Liver (tissue), 9 donors: ENCODE results near the gene SV2B. TPM values are rescaled to one million over a fixed set of nuclear protein-coding genes. Genes with fewer than 3 reads are reported as not detected.

ENCODE experiments used
- DNase-seq: peaks from one replicate; pipeline ENCODE4 v3.0.0-alpha.2; 2017; ENCODE audit warnings: low spot score
- H3K27ac ChIP-seq, 2 donors: one replicate each; pipeline ENCODE4 v1.7.0; 2013; ENCODE audit warnings: inconsistent platforms in 2 of 2, low read length in 2 of 2, control low read depth in 1 of 2, low read depth in 1 of 2, mild to moderate bottlenecking in 1 of 2
- H3K27me3 ChIP-seq, 4 donors: one replicate each; pipeline versions ENCODE4 v1.6.1 to v1.7.0; 2013; ENCODE audit warnings: low read length in 3 of 4, inconsistent platforms in 1 of 4, mild to moderate bottlenecking in 1 of 4, moderate library complexity in 1 of 4; ENCODE audit not compliant: control insufficient read depth in 4 of 4, insufficient read depth in 4 of 4
- H3K36me3 ChIP-seq, 4 donors: one replicate each; pipeline versions ENCODE4 v1.6.1 to v1.7.0; 2013; ENCODE audit warnings: low read length in 3 of 4, mild to moderate bottlenecking in 3 of 4, low read depth in 1 of 4, moderate library complexity in 1 of 4; ENCODE audit not compliant: control insufficient read depth in 4 of 4, insufficient read depth in 3 of 4
- H3K4me1 ChIP-seq, 4 donors: one replicate each; pipeline versions ENCODE4 v1.6.1 to v1.7.0; 2013; ENCODE audit warnings: low read length in 3 of 4, mild to moderate bottlenecking in 3 of 4, moderate library complexity in 1 of 4; ENCODE audit not compliant: control insufficient read depth in 4 of 4, insufficient read depth in 4 of 4
- H3K4me3 ChIP-seq, 3 donors: one replicate each; pipeline versions ENCODE4 v1.6.1 to v1.7.0; 2013; ENCODE audit warnings: low read length in 3 of 3, control low read depth in 1 of 3, low read depth in 1 of 3, mild to moderate bottlenecking in 1 of 3
- H3K9ac ChIP-seq, 2 donors: one replicate each; pipeline ENCODE4 v1.7.0; 2013; ENCODE audit warnings: low read length in 2 of 2, mild to moderate bottlenecking in 2 of 2, moderate library complexity in 2 of 2, control low read depth in 1 of 2, low read depth in 1 of 2
- H3K9me3 ChIP-seq, 4 donors: one replicate each; pipeline versions ENCODE4 v1.6.1 to v1.7.0; 2013; ENCODE audit warnings: low read length in 3 of 4; ENCODE audit not compliant: control insufficient read depth in 4 of 4
- EGR1 ChIP-seq, 2 donors: IDR thresholded peaks; 2 replicates each; pipeline ENCODE4 v1.6.1; 2016 to 2018; ENCODE audit warnings: antibody characterized with exemption in 2 of 2, low read depth in 2 of 2
- FOXA1 ChIP-seq: IDR thresholded peaks from 2 replicates; pipeline ENCODE4 v1.6.1; 2016; ENCODE audit warnings: antibody characterized with exemption
- FOXA2 ChIP-seq: IDR thresholded peaks from 2 replicates; pipeline ENCODE4 v1.6.1; 2016; ENCODE audit warnings: antibody characterized with exemption
- GABPA ChIP-seq, 2 donors: IDR thresholded peaks in 1 of 2; conservative IDR thresholded peaks in 1 of 2; 2 replicates each; pipeline ENCODE4 v1.6.1; 2016; ENCODE audit warnings: antibody characterized with exemption in 2 of 2, mild to moderate bottlenecking in 1 of 2, moderate library complexity in 1 of 2
- HNF4A ChIP-seq, 2 donors: conservative IDR thresholded peaks; 2 replicates each; pipeline ENCODE4 v1.6.1; 2016; ENCODE audit warnings: antibody characterized with exemption in 2 of 2, mild to moderate bottlenecking in 2 of 2
- HNF4G ChIP-seq: IDR thresholded peaks from 2 replicates; pipeline ENCODE4 v1.6.1; 2016; ENCODE audit warnings: antibody characterized with exemption
- JUND ChIP-seq, 2 donors: IDR thresholded peaks; 2 replicates each; pipeline ENCODE4 v1.6.1; 2016; ENCODE audit warnings: antibody characterized with exemption in 2 of 2
- RAD21 ChIP-seq, 2 donors: IDR thresholded peaks; 2 replicates each; pipeline ENCODE4 v1.6.1; 2016; ENCODE audit warnings: antibody characterized with exemption in 2 of 2, mild to moderate bottlenecking in 2 of 2
- RXRA ChIP-seq, 2 donors: IDR thresholded peaks; 2 replicates each; pipeline ENCODE4 v1.6.1; 2017 to 2018; ENCODE audit warnings: antibody characterized with exemption in 2 of 2, mild to moderate bottlenecking in 1 of 2
- SP1 ChIP-seq: IDR thresholded peaks from 2 replicates; pipeline ENCODE4 v1.6.1; 2018; ENCODE audit warnings: antibody characterized with exemption, mild to moderate bottlenecking
- YY1 ChIP-seq: IDR thresholded peaks from 2 replicates; pipeline ENCODE4 v1.6.1; 2016; ENCODE audit warnings: antibody characterized with exemption, mild to moderate bottlenecking
- WGBS: extraction: QIAGEN DNeasy Blood & Tissue Kit; methylation state at CpG from one replicate; pipeline ENCODE4 v1.1.7; 2013; 5-methylcytosine and 5-hydroxymethylcytosine counted together
- polyA plus RNA-seq, 2 donors: library from polyadenylated mRNA; stranded (reverse) in 1 of 2; unstranded in 1 of 2; fragments of 200-250 nt in 1 of 2; fragments of >200 nt in 1 of 2; fragmentation: Nextera tagmentation in 1 of 2; extraction: Ambion mirVana in 1 of 2; gene quantifications; one replicate each; pipeline versions ENCODE4 v1.2.1 to v1.2.3, GENCODE V29; 2013 to 2015
- total RNA-seq, 2 donors: library from RNA; depleted of rRNA; stranded (reverse); fragments of >200 nt; gene quantifications; one replicate each; pipeline ENCODE4 v1.2.3, GENCODE V29; 2014
- TF ChIP-seq, protein P1 (sequence below): IDR thresholded peaks from 2 replicates; pipeline ENCODE4 v1.6.1; 2016; ENCODE audit warnings: antibody characterized with exemption, mild to moderate bottlenecking
- TF ChIP-seq, protein P2 (sequence below): IDR thresholded peaks from 2 replicates; pipeline ENCODE4 v1.6.1; 2016; ENCODE audit warnings: antibody characterized with exemption
- TF ChIP-seq, protein P3 (sequence below): IDR thresholded peaks from 2 replicates; pipeline ENCODE4 v1.6.1; 2016; ENCODE audit warnings: antibody characterized with exemption
- TF ChIP-seq, protein P4 (sequence below): IDR thresholded peaks from 2 replicates; pipeline ENCODE4 v1.6.1; 2016; ENCODE audit warnings: antibody characterized with exemption
- TF ChIP-seq, protein P5 (sequence below): fragments of 150-350 bp; IDR thresholded peaks from 2 replicates; pipeline ENCODE4 v1.5.1; 2017; ENCODE audit warnings: improper control_type of control experiment, low read depth, low read length; ENCODE audit not compliant: missing input control
- donor health status: healthy.
- donor health status: healthy.
- donor health status: healthy.
- donor health status: healthy.
- donor health status: healthy.

The SV2B gene
- total and polyA plus RNA-seq, 4 donors: 0.08 to 0.16 (median 0.09) TPM; not detected in 1

DNA sequence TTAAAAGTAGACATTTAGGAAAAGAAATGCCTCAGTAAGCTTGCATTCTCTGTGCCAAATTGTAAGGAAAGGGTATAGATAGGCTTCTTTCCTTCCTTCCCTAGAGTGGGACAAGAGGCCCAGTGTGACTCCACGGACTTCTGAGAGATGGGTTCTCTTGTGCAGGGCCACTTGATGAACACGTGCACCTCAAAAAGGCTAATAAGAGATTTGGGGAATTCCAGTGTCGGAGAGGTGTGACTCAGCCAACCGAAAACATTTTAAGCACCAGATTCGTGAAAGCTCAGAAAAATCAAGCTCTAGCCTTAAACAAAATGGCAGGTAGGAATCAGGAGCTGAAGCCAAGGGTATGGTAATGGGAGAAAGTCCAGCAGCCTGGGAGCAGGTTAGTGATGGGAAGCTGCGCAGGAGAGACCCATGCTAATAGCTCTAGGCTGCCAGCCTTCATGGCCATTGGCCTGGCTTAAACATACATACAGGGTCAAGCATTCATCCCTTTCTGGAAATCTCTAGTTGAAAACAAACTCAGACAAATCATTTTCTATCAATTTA lies 56.2 kb downstream of the SV2B start (continued):
- TF ChIP-seq, protein P1, sequence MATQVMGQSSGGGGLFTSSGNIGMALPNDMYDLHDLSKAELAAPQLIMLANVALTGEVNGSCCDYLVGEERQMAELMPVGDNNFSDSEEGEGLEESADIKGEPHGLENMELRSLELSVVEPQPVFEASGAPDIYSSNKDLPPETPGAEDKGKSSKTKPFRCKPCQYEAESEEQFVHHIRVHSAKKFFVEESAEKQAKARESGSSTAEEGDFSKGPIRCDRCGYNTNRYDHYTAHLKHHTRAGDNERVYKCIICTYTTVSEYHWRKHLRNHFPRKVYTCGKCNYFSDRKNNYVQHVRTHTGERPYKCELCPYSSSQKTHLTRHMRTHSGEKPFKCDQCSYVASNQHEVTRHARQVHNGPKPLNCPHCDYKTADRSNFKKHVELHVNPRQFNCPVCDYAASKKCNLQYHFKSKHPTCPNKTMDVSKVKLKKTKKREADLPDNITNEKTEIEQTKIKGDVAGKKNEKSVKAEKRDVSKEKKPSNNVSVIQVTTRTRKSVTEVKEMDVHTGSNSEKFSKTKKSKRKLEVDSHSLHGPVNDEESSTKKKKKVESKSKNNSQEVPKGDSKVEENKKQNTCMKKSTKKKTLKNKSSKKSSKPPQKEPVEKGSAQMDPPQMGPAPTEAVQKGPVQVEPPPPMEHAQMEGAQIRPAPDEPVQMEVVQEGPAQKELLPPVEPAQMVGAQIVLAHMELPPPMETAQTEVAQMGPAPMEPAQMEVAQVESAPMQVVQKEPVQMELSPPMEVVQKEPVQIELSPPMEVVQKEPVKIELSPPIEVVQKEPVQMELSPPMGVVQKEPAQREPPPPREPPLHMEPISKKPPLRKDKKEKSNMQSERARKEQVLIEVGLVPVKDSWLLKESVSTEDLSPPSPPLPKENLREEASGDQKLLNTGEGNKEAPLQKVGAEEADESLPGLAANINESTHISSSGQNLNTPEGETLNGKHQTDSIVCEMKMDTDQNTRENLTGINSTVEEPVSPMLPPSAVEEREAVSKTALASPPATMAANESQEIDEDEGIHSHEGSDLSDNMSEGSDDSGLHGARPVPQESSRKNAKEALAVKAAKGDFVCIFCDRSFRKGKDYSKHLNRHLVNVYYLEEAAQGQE: no peak

DNA sequence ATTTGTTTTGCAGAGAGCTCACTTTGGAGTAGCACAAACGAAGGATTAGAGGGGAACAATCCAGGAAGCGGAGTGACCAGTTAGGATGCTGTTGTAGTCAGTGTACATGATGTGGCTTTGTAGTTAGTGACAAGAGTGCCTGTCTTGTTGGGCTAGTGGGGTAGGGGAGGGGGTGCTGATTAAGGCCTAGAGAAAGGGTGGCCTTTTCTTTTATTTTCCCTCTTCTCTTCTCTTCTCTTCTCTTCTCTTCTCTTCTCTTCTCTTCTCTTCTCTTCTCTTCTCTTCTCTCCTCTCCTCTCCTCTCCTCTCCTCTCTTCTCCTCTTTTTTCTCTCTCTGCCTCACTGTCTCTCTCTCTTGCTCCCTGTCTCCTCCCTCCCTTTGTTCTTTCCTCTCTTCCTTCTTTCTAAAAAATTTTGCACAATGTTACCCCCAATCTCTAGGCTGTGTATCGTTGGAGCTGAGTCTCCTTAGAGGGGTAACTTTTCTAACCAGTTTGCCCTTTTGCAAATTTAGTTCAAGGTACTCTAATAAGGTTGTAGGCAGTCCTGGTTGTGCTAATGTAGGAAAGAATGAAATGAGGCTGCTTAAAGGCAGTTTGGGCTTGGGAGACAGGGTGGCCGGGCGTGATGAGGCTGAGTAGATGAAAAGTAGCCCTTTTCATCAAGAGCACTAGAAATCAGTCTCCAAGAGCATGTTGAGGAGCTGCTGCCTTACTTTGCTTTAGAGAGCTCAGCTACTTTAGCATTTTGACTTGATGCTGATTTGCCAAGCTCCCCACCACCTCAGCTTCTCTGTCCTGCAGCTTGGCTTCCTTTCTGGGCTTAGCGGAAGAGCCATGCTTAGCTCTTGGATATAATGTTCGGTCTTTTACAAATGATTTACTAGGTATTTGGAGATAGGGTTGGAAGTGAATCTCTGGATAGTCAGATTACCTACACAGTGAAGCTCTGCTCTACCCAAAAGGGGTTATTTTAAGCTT lies 58.6 kb downstream of the SV2B start:
- Histone ChIP-seq H3K4me3 (no peak overlapping the region), H3K27me3 (no peaks in the 10 kb centered on the region), H3K27ac (no peak overlapping the region), H3K4me1 (no peaks in the 10 kb centered on the region), H3K36me3 (no peaks in the 10 kb centered on the region), H3K9me3 (no peaks in the 10 kb centered on the region), H3K9ac (no peak overlapping the region)
- no peak for DNase-seq
- TF ChIP-seq RXRA (IDR thresholded peaks at IDR 0.05) (no peak), HNF4G (no peak)
- TF ChIP-seq, protein P2, sequence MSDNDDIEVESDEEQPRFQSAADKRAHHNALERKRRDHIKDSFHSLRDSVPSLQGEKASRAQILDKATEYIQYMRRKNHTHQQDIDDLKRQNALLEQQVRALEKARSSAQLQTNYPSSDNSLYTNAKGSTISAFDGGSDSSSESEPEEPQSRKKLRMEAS: no peak
- 74% methylated on average over 7 of the region's 7 CpGs for whole genome bisulfite sequencing

DNA sequence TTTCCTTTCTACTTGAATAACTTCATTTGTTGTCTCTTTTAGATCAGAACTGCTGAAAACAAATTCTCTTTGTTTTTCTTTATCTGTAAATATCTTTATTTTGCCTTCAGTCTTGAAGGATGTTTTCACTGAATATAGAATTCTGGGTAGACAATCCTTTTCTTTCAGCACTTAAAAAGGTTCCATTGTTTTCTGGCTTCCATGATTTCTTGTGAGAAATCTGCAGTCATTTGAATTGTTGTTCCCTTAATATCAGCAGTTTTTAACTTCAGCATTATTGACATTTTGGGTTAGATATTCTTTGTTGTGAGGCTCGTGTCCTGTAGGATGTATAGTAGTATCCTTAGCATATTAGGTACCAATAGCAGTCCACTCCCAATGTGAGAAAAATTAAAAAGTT lies 65.8 kb downstream of the SV2B start:
- Histone ChIP-seq H3K4me1 (no peaks in the 10 kb centered on the region), H3K4me3 (no peak overlapping the region), H3K9ac (no peak overlapping the region), H3K36me3 (peaks cover 0 to 2% (median 0%) of the 10 kb centered on the region in 4 donors), H3K27ac (no peak overlapping the region), H3K9me3 (peaks cover 2 to 17% (median 7%) of the 10 kb centered on the region in 4 donors), H3K27me3 (peaks cover 0 to 3% (median under 1%) of the 10 kb centered on the region in 4 donors)
- 78% methylated on average over 1 of the region's 1 CpG for WGBS
- DNase-seq: no peak
- TF ChIP-seq SP1 (no peak), FOXA1 (no peak), RAD21 (IDR thresholded peaks at IDR 0.05) (no peak), EGR1 (IDR thresholded peaks at IDR 0.05; ENCODE audit: low read depth in 2 of 2) (no peak), HNF4A (conservative IDR thresholded peaks at IDR 0.05) (no peak), JUND (IDR thresholded peaks at IDR 0.05) (no peak), GABPA (IDR thresholded peaks at IDR 0.05 in 1 of 2, conservative IDR thresholded peaks at IDR 0.05 in 1 of 2) (no peak), HNF4G (no peak), YY1 (no peak), FOXA2 (no peak)
- TF ChIP-seq, protein P3, sequence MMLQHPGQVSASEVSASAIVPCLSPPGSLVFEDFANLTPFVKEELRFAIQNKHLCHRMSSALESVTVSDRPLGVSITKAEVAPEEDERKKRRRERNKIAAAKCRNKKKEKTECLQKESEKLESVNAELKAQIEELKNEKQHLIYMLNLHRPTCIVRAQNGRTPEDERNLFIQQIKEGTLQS: no peak
- TF ChIP-seq, protein P1: no peak
- TF ChIP-seq, protein P4, sequence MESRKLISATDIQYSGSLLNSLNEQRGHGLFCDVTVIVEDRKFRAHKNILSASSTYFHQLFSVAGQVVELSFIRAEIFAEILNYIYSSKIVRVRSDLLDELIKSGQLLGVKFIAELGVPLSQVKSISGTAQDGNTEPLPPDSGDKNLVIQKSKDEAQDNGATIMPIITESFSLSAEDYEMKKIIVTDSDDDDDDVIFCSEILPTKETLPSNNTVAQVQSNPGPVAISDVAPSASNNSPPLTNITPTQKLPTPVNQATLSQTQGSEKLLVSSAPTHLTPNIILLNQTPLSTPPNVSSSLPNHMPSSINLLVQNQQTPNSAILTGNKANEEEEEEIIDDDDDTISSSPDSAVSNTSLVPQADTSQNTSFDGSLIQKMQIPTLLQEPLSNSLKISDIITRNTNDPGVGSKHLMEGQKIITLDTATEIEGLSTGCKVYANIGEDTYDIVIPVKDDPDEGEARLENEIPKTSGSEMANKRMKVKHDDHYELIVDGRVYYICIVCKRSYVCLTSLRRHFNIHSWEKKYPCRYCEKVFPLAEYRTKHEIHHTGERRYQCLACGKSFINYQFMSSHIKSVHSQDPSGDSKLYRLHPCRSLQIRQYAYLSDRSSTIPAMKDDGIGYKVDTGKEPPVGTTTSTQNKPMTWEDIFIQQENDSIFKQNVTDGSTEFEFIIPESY: no peak
- TF ChIP-seq, protein P5, sequence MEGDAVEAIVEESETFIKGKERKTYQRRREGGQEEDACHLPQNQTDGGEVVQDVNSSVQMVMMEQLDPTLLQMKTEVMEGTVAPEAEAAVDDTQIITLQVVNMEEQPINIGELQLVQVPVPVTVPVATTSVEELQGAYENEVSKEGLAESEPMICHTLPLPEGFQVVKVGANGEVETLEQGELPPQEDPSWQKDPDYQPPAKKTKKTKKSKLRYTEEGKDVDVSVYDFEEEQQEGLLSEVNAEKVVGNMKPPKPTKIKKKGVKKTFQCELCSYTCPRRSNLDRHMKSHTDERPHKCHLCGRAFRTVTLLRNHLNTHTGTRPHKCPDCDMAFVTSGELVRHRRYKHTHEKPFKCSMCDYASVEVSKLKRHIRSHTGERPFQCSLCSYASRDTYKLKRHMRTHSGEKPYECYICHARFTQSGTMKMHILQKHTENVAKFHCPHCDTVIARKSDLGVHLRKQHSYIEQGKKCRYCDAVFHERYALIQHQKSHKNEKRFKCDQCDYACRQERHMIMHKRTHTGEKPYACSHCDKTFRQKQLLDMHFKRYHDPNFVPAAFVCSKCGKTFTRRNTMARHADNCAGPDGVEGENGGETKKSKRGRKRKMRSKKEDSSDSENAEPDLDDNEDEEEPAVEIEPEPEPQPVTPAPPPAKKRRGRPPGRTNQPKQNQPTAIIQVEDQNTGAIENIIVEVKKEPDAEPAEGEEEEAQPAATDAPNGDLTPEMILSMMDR: no peak
- TF ChIP-seq, protein P2: no peak
